GM12878 (cell line): ENCODE data around the gene USP34. TPM values are rescaled to one million over a fixed set of nuclear protein-coding genes. Genes with fewer than 3 reads are reported as not detected.

ENCODE experiments used
- ATAC-seq: fragments of 200-7000 bp; cut with Tn5 transposase; 3 replicates; pipeline ENCODE4 v1.9.1; 2020; ENCODE audit warnings: mild to moderate bottlenecking, moderate library complexity
- BruUV-seq: library from RNA; stranded (reverse); fragments of 400-500 nt; replicated peaks from 2 replicates; lab custom pipeline; 2021; lab: Mats Ljungman, UMichigan
- CTCF ChIA-PET: fragments of 300-600 bp; sonication (Branson Sonifier 250); formaldehyde crosslinking; extraction: SDS; loops from one replicate; lab custom pipeline; 2021; ENCODE audit warnings: inconsistent platforms; lab: Yijun Ruan, JAX
- POLR2A ChIA-PET: fragments of 350-600 bp; formaldehyde crosslinking; extraction: SDS; loops from one replicate; lab custom pipeline; 2021; ENCODE audit warnings: inconsistent platforms; lab: Charles Lee
- RAD21 ChIA-PET: fragments of 300-600 bp; sonication (Branson Sonifier 250); formaldehyde crosslinking; loops from one replicate; lab custom pipeline; 2023; ENCODE audit warnings: antibody characterized with exemption; ENCODE audit not compliant: unreplicated experiment; lab: Charles Lee
- SMC1A ChIA-PET: fragments of 300-600 bp; sonication (Branson Sonifier 250); formaldehyde crosslinking; loops from one replicate; lab custom pipeline; 2023; ENCODE audit not compliant: unreplicated experiment, uncharacterized antibody; lab: Charles Lee
- DNase-seq: peaks from one replicate; pipeline ENCODE4 v3.0.0-alpha.2; 2011; ENCODE audit warnings: low read depth, low spot score
- FAIRE-seq: peaks from 3 replicates; lab custom pipeline; 2011; peaks lifted over from hg19 to GRCh38; lab: Jason Lieb, UNC
- H2AFZ ChIP-seq: 2 replicates; pipeline ENCODE4 v1.6.0; 2011; ENCODE audit warnings: low read depth, low read length, control low read depth; ENCODE audit not compliant: control insufficient read depth
- H3K27ac ChIP-seq: 2 replicates; pipeline ENCODE4 v1.5.1; 2011; ENCODE audit warnings: control low read depth; ENCODE audit not compliant: control insufficient read depth, insufficient read depth
- H3K27me3 ChIP-seq, 2 experiments: replicated peaks in 1 of 2; 2 replicates each; pipeline versions ENCODE4 v1.6.0 to v1.6.1; 2011; ENCODE audit warnings: low read length in 1 of 2; ENCODE audit not compliant: control insufficient read depth in 2 of 2, insufficient read depth in 2 of 2
- H3K36me3 ChIP-seq, 2 experiments: 2 replicates each; pipeline ENCODE4 v1.5.1; 2011; ENCODE audit warnings: low read length in 1 of 2; ENCODE audit not compliant: control insufficient read depth in 2 of 2, insufficient read depth in 2 of 2
- H3K4me1 ChIP-seq: 2 replicates; pipeline ENCODE4 v1.6.1; 2011; ENCODE audit warnings: mild to moderate bottlenecking, low read length, moderate library complexity, mixed read lengths; ENCODE audit not compliant: control insufficient read depth, insufficient read depth
- H3K4me2 ChIP-seq: 2 replicates; pipeline ENCODE4 v1.6.0; 2011; ENCODE audit warnings: control low read depth; ENCODE audit not compliant: control insufficient read depth, insufficient read depth
- H3K4me3 ChIP-seq: fragments of 200-600 bp; sonication (generic); 2 replicates; pipeline ENCODE4 v1.5.1; 2016
- H3K79me2 ChIP-seq: 2 replicates; pipeline ENCODE4 v1.6.0; 2011; ENCODE audit warnings: low read length; ENCODE audit not compliant: control insufficient read depth, insufficient read depth
- H3K9ac ChIP-seq: 2 replicates; pipeline ENCODE4 v1.8.0; 2011; ENCODE audit warnings: low read length, control low read depth, mixed read lengths; ENCODE audit not compliant: control insufficient read depth, insufficient read depth
- H3K9me3 ChIP-seq: replicated peaks from 3 replicates; pipeline ENCODE4 v1.5.1; 2011; ENCODE audit warnings: mild to moderate bottlenecking, low read length; ENCODE audit not compliant: control insufficient read depth, insufficient read depth
- H4K20me1 ChIP-seq: 2 replicates; pipeline ENCODE4 v1.6.0; 2011; ENCODE audit not compliant: control insufficient read depth, insufficient read depth
- CREM ChIP-seq: IDR thresholded peaks from 2 replicates; pipeline ENCODE4 v1.6.1; 2014; ENCODE audit warnings: antibody characterized with exemption, low read depth
- WGBS: methylation state at CpG from one replicate; pipeline ENCODE4 v1.1.6; 2016; ENCODE audit warnings: low lambda C conversion rate; ENCODE audit not compliant: insufficient replicate concordance, insufficient coverage; ENCODE audit errors: missing lambda C conversion rate; 5-methylcytosine and 5-hydroxymethylcytosine counted together
- in situ Hi-C: fragments of 300-500 bp; cut with MboI; formaldehyde crosslinking; loops from 9 replicates; pipeline ENCODE4 v1.14.3; 2018; ENCODE audit warnings: mixed read lengths
- intact Hi-C: fragments of 100-400 bp; cut with micrococcal nuclease; formaldehyde crosslinking; loops from one replicate; pipeline ENCODE4 v1.14.2; 2022; ENCODE audit not compliant: unreplicated experiment
- polyA plus RNA-seq, 11 experiments: library from polyadenylated mRNA; depleted of rRNA in 4 of 11; unstranded in 6 of 11; stranded (reverse) in 5 of 11; fragments of >200 nt; fragmentation: Nextera tagmentation in 4 of 11; fragmentation: Illumina TruSeq in 1 of 11; extraction: Ambion mirVana in 4 of 11; extraction: Trizol in 1 of 11; gene quantifications; 1 replicate in 1 of 11; 2 replicates in 10 of 11; pipeline versions ENCODE4 v1.2.1 to v1.2.3, GENCODE V29; 2011 to 2016; ENCODE audit warnings: inconsistent platforms in 2 of 11, missing spikeins in 2 of 11, low read depth in 1 of 11
- total RNA-seq, 4 experiments: library from RNA; depleted of rRNA in 3 of 4; stranded (reverse); fragments of >200 nt in 3 of 4; fragmentation: Illumina TruSeq in 1 of 4; extraction: Trizol in 1 of 4; gene quantifications; 2 replicates each; pipeline versions ENCODE4 v1.2.1 to v1.2.3, GENCODE V29; 2013 to 2021
- TF ChIP-seq, protein P1 (sequence below): fragments of 150-350 bp; IDR thresholded peaks from 2 replicates; pipeline ENCODE4 v1.6.1; 2014; ENCODE audit warnings: mild to moderate bottlenecking, low read depth, low read length
- TF ChIP-seq, protein P2 (sequence below): fragments of 450-650 bp; conservative IDR thresholded peaks from 2 replicates; pipeline ENCODE4 v1.6.1; 2017; ENCODE audit warnings: mild to moderate bottlenecking, moderate library complexity

Gene USP34
- total and polyA plus RNA-seq, 10 of the 15 experiments (the other 5 are each of a cell fraction or from before 2014, with no cell fraction given): 26.2 to 106 (median 62.1) TPM

GRCh38 chr2:61357681-61358080 is 113.2 kb downstream of the USP34 start:
- Histone ChIP-seq H2AFZ (no peak overlapping the region), H3K36me3 (peaks cover 0 to 2% of the 10 kb centered on the region in 2 experiments; a peak in 2 of 4 replicates), H3K4me1 (peaks cover 3% of the 10 kb centered on the region; the same call in 1 of the 2 replicates), H3K27ac (no peak overlapping the region), H3K4me2 (no peak overlapping the region), H3K27me3 (no peaks in the 10 kb centered on the region), H3K9me3 (peaks cover 3% of the 10 kb centered on the region; the same call in 2 of the 3 replicates), H3K9ac (no peak overlapping the region), H3K79me2 (peaks cover 11% of the 10 kb centered on the region), H4K20me1 (no peaks in the 10 kb centered on the region), H3K4me3 (no peak overlapping the region)
- CTCF ChIA-PET: no interaction called here
- no peak for ATAC-seq
- FAIRE-seq: no peak
- RAD21 ChIA-PET: interaction anchor here (1.2 kb wide), 1 partner anchor 62 kb away, joined by 5 read pairs; no protein-coding TSS in a partner anchor
- in situ Hi-C loops (no loop called here), intact Hi-C loops (no loop called here)
- POLR2A ChIA-PET: interaction anchor here (1.2 kb wide), 1 partner anchor 12 kb away, joined by 3 read pairs; no protein-coding TSS in a partner anchor
- no TSS peak for BruUV-seq
- WGBS: 95% methylated on average over 6 of the region's 6 CpGs
- TF ChIP-seq, protein P1, sequence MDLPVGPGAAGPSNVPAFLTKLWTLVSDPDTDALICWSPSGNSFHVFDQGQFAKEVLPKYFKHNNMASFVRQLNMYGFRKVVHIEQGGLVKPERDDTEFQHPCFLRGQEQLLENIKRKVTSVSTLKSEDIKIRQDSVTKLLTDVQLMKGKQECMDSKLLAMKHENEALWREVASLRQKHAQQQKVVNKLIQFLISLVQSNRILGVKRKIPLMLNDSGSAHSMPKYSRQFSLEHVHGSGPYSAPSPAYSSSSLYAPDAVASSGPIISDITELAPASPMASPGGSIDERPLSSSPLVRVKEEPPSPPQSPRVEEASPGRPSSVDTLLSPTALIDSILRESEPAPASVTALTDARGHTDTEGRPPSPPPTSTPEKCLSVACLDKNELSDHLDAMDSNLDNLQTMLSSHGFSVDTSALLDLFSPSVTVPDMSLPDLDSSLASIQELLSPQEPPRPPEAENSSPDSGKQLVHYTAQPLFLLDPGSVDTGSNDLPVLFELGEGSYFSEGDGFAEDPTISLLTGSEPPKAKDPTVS: no peak
- TF ChIP-seq, protein P2, sequence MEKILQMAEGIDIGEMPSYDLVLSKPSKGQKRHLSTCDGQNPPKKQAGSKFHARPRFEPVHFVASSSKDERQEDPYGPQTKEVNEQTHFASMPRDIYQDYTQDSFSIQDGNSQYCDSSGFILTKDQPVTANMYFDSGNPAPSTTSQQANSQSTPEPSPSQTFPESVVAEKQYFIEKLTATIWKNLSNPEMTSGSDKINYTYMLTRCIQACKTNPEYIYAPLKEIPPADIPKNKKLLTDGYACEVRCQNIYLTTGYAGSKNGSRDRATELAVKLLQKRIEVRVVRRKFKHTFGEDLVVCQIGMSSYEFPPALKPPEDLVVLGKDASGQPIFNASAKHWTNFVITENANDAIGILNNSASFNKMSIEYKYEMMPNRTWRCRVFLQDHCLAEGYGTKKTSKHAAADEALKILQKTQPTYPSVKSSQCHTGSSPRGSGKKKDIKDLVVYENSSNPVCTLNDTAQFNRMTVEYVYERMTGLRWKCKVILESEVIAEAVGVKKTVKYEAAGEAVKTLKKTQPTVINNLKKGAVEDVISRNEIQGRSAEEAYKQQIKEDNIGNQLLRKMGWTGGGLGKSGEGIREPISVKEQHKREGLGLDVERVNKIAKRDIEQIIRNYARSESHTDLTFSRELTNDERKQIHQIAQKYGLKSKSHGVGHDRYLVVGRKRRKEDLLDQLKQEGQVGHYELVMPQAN: no peak
- no peak for TF ChIP-seq CREM
- SMC1A ChIA-PET: interaction anchor here (0.8 to 1.7 kb wide), 3 partner anchors 8 to 26 kb away, joined by 3 to 6 read pairs (median 5); no protein-coding TSS in a partner anchor
- no peak for DNase-seq
